ENCODE data around the gene ZBTB20.

- TF ChIP-seq POLR2A (IDR thresholded peaks at IDR 0.05): no peak
- no peak for TF ChIP-seq CTCF (IDR thresholded peaks at IDR 0.05)
Measured at GRCh38 chr3:114556657-114557213, 590.4 kb downstream of the ZBTB20 start.
